HepG2 (cell line): Measurements from ENCODE around the gene INSR. TPM values are rescaled to one million over a fixed set of nuclear protein-coding genes. Genes with fewer than 3 reads are reported as not detected.
A peak's percentile ranks its signal among the peaks of the same experiment; 100 is the strongest.

ENCODE experiments used
- GABPB1 ChIP-seq: IDR thresholded peaks from 2 replicates; pipeline ENCODE4 v1.6.1; 2016; ENCODE audit warnings: mild to moderate bottlenecking, missing genetic modification reagents, moderate library complexity, missing compliant biosample characterization
- HIVEP1 ChIP-seq: sonication (generic); formaldehyde crosslinking; IDR thresholded peaks from 2 replicates; pipeline ENCODE4 v1.4.0; 2020; ENCODE audit warnings: mild to moderate bottlenecking, missing genetic modification reagents
- HNRNPH1 ChIP-seq: fragments of 200-400 bp; formaldehyde crosslinking; optimal IDR thresholded peaks from 2 replicates; pipeline ENCODE3; 2017; ENCODE audit warnings: mild to moderate bottlenecking, low read depth, low read length
- SRSF9 ChIP-seq: fragments of 200-400 bp; formaldehyde crosslinking; IDR thresholded peaks from 2 replicates; pipeline ENCODE4 v1.6.1; 2018; ENCODE audit warnings: borderline replicate concordance, mild to moderate bottlenecking, low read depth, low read length; ENCODE audit not compliant: insufficient read depth, poor library complexity, severe bottlenecking
- TOPORS ChIP-seq: sonication (generic); formaldehyde crosslinking; IDR thresholded peaks from 2 replicates; pipeline ENCODE4 v1.8.0; 2023; ENCODE audit warnings: mild to moderate bottlenecking, missing genetic modification reagents
- ZMAT3 ChIP-seq: sonication (generic); formaldehyde crosslinking; conservative IDR thresholded peaks from 2 replicates; pipeline ENCODE4 v1.7.0; 2021; ENCODE audit warnings: missing genetic modification reagents
- ZNF24 ChIP-seq: fragments of 450-650 bp; IDR thresholded peaks from 2 replicates; pipeline ENCODE4 v1.6.1; 2017; ENCODE audit warnings: antibody characterized with exemption, mild to moderate bottlenecking
- polyA plus RNA-seq, 8 experiments: library from polyadenylated mRNA; depleted of rRNA in 3 of 8; stranded (reverse) in 7 of 8; unstranded in 1 of 8; fragments of >200 nt; fragmentation: Illumina TruSeq in 4 of 8; extraction: Trizol in 4 of 8; gene quantifications; 2 replicates each; pipeline versions ENCODE4 v1.2.1 to v1.2.3, GENCODE V29; 2011 to 2016; ENCODE audit warnings: low read depth in 4 of 8, missing spikeins in 1 of 8, mixed read lengths in 1 of 8; ENCODE audit not compliant: insufficient read depth in 1 of 8
- total RNA-seq, 5 experiments: library from RNA; depleted of rRNA; stranded (reverse); fragments of >200 nt; fragmentation: Illumina TruSeq; extraction: Trizol; gene quantifications; 2 replicates each; pipeline ENCODE4 v1.2.3, GENCODE V29; 2016; ENCODE audit warnings: low read depth in 1 of 5
- TF ChIP-seq, protein P1 (sequence below): sonication (generic); formaldehyde crosslinking; IDR thresholded peaks from 2 replicates; pipeline ENCODE4 v1.9.0; 2021; ENCODE audit warnings: missing genetic modification reagents, borderline replicate concordance
- TF ChIP-seq, protein P2 (sequence below): sonication (generic); formaldehyde crosslinking; IDR thresholded peaks from 2 replicates; pipeline ENCODE4 v1.5.0; 2020; ENCODE audit warnings: missing genetic modification reagents
- TF ChIP-seq, protein P3 (sequence below): sonication (generic); formaldehyde crosslinking; IDR thresholded peaks from 2 replicates; pipeline ENCODE4 v1.5.1; 2020; ENCODE audit warnings: missing genetic modification reagents, mild to moderate bottlenecking, borderline replicate concordance
- TF ChIP-seq, protein P4 (sequence below): sonication (generic); formaldehyde crosslinking; IDR thresholded peaks from 2 replicates; pipeline ENCODE4 v1.5.0; 2020; ENCODE audit warnings: mild to moderate bottlenecking, missing genetic modification reagents, borderline replicate concordance

The INSR gene
- total and polyA plus RNA-seq, 2 of the 13 experiments (the other 11 are each of a cell fraction or from before 2014, with no cell fraction given) = 24.2 to 29.8 TPM

DNA sequence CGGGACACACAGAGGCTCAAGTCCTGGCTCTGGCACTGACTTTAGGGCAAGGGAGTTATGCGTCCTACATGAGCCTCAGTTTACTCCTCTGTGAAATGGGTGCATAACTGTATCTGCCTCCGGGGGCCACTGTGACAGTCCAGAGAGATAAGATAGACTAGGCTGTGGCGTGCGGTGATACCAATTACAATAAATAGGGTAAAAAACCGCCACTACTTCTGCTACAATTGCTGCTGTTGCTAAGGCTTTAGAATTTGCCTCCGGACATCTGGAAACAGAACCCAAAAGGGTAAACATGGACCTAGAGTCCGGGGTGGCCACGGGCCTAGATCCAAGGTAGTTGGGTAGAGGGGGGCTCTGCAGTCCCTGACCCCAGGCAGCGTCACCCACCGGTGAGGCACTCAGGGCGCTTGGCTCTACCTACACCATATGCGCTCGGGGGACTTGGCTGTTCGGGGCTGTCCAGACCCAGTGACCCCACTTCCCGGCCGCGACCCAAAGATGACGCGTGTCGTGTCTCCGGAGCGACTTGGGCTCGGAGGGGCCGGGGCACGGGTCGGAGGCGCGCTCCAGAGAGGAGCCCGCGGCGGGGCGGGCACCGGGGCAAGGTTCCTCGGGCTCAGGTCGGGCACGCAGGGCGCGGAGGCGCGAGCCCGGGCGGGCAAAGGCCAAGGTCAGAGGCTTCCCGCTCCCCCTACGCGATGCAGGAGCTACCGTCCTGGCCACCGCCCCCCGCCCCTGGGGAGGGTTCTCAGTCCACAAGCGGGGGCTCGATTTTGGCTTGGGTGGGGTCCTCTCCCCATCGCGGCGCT lies 1.1 kb downstream of the INSR start (continued):
- TF ChIP-seq HNRNPH1 (no peak), TOPORS (no peak), ZMAT3 (CRISPR knock-in tag) (peak; percentile 83), ZNF24 (no peak), HIVEP1 (CRISPR knock-in tag) (no peak), SRSF9 (no peak), GABPB1 (CRISPR knock-in tag) (peak; percentile 58; the same call in 1 of the 2 replicates)
- TF ChIP-seq, protein P1, sequence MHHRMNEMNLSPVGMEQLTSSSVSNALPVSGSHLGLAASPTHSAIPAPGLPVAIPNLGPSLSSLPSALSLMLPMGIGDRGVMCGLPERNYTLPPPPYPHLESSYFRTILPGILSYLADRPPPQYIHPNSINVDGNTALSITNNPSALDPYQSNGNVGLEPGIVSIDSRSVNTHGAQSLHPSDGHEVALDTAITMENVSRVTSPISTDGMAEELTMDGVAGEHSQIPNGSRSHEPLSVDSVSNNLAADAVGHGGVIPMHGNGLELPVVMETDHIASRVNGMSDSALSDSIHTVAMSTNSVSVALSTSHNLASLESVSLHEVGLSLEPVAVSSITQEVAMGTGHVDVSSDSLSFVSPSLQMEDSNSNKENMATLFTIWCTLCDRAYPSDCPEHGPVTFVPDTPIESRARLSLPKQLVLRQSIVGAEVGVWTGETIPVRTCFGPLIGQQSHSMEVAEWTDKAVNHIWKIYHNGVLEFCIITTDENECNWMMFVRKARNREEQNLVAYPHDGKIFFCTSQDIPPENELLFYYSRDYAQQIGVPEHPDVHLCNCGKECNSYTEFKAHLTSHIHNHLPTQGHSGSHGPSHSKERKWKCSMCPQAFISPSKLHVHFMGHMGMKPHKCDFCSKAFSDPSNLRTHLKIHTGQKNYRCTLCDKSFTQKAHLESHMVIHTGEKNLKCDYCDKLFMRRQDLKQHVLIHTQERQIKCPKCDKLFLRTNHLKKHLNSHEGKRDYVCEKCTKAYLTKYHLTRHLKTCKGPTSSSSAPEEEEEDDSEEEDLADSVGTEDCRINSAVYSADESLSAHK = no peak
- TF ChIP-seq, protein P2, sequence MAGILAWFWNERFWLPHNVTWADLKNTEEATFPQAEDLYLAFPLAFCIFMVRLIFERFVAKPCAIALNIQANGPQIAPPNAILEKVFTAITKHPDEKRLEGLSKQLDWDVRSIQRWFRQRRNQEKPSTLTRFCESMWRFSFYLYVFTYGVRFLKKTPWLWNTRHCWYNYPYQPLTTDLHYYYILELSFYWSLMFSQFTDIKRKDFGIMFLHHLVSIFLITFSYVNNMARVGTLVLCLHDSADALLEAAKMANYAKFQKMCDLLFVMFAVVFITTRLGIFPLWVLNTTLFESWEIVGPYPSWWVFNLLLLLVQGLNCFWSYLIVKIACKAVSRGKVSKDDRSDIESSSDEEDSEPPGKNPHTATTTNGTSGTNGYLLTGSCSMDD (CRISPR knock-in tag) = no peak
- TF ChIP-seq, protein P3, sequence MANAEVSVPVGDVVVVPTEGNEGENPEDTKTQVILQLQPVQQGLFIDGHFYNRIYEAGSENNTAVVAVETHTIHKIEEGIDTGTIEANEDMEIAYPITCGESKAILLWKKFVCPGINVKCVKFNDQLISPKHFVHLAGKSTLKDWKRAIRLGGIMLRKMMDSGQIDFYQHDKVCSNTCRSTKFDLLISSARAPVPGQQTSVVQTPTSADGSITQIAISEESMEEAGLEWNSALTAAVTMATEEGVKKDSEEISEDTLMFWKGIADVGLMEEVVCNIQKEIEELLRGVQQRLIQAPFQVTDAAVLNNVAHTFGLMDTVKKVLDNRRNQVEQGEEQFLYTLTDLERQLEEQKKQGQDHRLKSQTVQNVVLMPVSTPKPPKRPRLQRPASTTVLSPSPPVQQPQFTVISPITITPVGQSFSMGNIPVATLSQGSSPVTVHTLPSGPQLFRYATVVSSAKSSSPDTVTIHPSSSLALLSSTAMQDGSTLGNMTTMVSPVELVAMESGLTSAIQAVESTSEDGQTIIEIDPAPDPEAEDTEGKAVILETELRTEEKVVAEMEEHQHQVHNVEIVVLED (CRISPR knock-in tag) = no peak
- TF ChIP-seq, protein P4, sequence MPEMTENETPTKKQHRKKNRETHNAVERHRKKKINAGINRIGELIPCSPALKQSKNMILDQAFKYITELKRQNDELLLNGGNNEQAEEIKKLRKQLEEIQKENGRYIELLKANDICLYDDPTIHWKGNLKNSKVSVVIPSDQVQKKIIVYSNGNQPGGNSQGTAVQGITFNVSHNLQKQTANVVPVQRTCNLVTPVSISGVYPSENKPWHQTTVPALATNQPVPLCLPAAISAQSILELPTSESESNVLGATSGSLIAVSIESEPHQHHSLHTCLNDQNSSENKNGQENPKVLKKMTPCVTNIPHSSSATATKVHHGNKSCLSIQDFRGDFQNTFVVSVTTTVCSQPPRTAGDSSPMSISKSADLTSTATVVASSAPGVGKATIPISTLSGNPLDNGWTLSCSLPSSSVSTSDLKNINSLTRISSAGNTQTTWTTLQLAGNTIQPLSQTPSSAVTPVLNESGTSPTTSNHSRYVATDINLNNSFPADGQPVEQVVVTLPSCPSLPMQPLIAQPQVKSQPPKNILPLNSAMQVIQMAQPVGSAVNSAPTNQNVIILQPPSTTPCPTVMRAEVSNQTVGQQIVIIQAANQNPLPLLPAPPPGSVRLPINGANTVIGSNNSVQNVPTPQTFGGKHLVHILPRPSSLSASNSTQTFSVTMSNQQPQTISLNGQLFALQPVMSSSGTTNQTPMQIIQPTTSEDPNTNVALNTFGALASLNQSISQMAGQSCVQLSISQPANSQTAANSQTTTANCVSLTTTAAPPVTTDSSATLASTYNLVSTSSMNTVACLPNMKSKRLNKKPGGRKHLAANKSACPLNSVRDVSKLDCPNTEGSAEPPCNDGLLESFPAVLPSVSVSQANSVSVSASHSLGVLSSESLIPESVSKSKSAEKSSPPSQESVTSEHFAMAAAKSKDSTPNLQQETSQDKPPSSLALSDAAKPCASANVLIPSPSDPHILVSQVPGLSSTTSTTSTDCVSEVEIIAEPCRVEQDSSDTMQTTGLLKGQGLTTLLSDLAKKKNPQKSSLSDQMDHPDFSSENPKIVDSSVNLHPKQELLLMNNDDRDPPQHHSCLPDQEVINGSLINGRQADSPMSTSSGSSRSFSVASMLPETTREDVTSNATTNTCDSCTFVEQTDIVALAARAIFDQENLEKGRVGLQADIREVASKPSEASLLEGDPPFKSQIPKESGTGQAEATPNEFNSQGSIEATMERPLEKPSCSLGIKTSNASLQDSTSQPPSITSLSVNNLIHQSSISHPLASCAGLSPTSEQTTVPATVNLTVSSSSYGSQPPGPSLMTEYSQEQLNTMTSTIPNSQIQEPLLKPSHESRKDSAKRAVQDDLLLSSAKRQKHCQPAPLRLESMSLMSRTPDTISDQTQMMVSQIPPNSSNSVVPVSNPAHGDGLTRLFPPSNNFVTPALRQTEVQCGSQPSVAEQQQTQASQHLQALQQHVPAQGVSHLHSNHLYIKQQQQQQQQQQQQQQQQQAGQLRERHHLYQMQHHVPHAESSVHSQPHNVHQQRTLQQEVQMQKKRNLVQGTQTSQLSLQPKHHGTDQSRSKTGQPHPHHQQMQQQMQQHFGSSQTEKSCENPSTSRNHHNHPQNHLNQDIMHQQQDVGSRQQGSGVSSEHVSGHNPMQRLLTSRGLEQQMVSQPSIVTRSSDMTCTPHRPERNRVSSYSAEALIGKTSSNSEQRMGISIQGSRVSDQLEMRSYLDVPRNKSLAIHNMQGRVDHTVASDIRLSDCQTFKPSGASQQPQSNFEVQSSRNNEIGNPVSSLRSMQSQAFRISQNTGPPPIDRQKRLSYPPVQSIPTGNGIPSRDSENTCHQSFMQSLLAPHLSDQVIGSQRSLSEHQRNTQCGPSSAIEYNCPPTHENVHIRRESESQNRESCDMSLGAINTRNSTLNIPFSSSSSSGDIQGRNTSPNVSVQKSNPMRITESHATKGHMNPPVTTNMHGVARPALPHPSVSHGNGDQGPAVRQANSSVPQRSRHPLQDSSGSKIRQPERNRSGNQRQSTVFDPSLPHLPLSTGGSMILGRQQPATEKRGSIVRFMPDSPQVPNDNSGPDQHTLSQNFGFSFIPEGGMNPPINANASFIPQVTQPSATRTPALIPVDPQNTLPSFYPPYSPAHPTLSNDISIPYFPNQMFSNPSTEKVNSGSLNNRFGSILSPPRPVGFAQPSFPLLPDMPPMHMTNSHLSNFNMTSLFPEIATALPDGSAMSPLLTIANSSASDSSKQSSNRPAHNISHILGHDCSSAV (CRISPR knock-in tag) = no peak; the same call in 1 of the 2 replicates
